ENCODE data around the gene KRT84. TPM values are rescaled to one million over a fixed set of nuclear protein-coding genes. Genes with fewer than 3 reads are reported as not detected.
A peak's percentile ranks its signal among the peaks of the same experiment; 100 is the strongest.

KRT84 gene
- total RNA-seq, 1 donor from 2014 or later: not detected

GRCh38 chr12:52366738-52367485, 18.5 kb downstream of the KRT84 start, which contains the start of gene KRT85:
Gene KRT85 (minus strand): TSS chr12:52367481. CDS start chr12:52367405, 76 bp downstream.
- DNase-seq (ENCODE audit: low read depth): no peak
- TF ChIP-seq CTCF (IDR thresholded peaks at IDR 0.05; ENCODE audit: insufficient read depth, low read length, poor library complexity, severe bottlenecking): no peak
- H3K36me3 ChIP-seq (ENCODE audit: control insufficient read depth, insufficient read depth, low read length): no peaks in the 10 kb centered on the region
- peaks cover 19% of the 10 kb centered on the region for H3K27me3 ChIP-seq (ENCODE audit: control insufficient read depth, insufficient read depth, low read length)
- H3K4me3 ChIP-seq (ENCODE audit: low read depth, low read length): no peak within 1 kb of the TSS

GRCh38 chr12:52364901-52365489, 20.5 kb downstream of the KRT84 start:
- Histone ChIP-seq H3K36me3 (ENCODE audit: control insufficient read depth, insufficient read depth, low read length) (no peaks in the 10 kb centered on the region), H3K27me3 (ENCODE audit: control insufficient read depth, insufficient read depth, low read length) (peaks cover 19% of the 10 kb centered on the region), H3K4me3 (ENCODE audit: low read depth, low read length) (no peak overlapping the region)
- TF ChIP-seq CTCF (IDR thresholded peaks at IDR 0.05; ENCODE audit: insufficient read depth, low read length, poor library complexity, severe bottlenecking): no peak
- DNase-seq (ENCODE audit: low read depth): no peak

GRCh38 chr12:52364061-52364460, 21.4 kb downstream of the KRT84 start:
- Histone ChIP-seq H3K4me3 (ENCODE audit: low read depth, low read length) (no peak overlapping the region), H3K27me3 (ENCODE audit: control insufficient read depth, insufficient read depth, low read length) (peaks cover 19% of the 10 kb centered on the region), H3K36me3 (ENCODE audit: control insufficient read depth, insufficient read depth, low read length) (no peaks in the 10 kb centered on the region)
- TF ChIP-seq CTCF (IDR thresholded peaks at IDR 0.05; ENCODE audit: insufficient read depth, low read length, poor library complexity, severe bottlenecking): no peak
- DNase-seq (ENCODE audit: low read depth): no peak

- no peak for DNase-seq (ENCODE audit: low read depth)
- no peak for TF ChIP-seq CTCF (IDR thresholded peaks at IDR 0.05; ENCODE audit: insufficient read depth, low read length, poor library complexity, severe bottlenecking)
Observed at GRCh38 chr12:52363111-52363679, 22.3 kb downstream of the KRT84 start.

GRCh38 chr12:52362118-52362726, 23.2 kb downstream of the KRT84 start:
- DNase-seq (ENCODE audit: low read depth): no peak
- H3K4me3 ChIP-seq (ENCODE audit: low read depth, low read length): no peak overlapping the region
- peak; percentile 16 for TF ChIP-seq CTCF (IDR thresholded peaks at IDR 0.05; ENCODE audit: insufficient read depth, low read length, poor library complexity, severe bottlenecking)
- no peaks in the 10 kb centered on the region for H3K36me3 ChIP-seq (ENCODE audit: control insufficient read depth, insufficient read depth, low read length)
- H3K27me3 ChIP-seq (ENCODE audit: control insufficient read depth, insufficient read depth, low read length): peaks cover 14% of the 10 kb centered on the region

More at GRCh38 chr12:52363111-52363679, 22.3 kb downstream of the KRT84 start:
- Histone ChIP-seq H3K27me3 (ENCODE audit: control insufficient read depth, insufficient read depth, low read length) (peaks cover 15% of the 10 kb centered on the region), H3K36me3 (ENCODE audit: control insufficient read depth, insufficient read depth, low read length) (no peaks in the 10 kb centered on the region), H3K4me3 (ENCODE audit: low read depth, low read length) (no peak overlapping the region)

All from kidney epithelial cell (primary cell).